Type B pancreatic cell (in vitro differentiated cells): Measurements from ENCODE around the gene PRSS56. TPM values are rescaled to one million over a fixed set of nuclear protein-coding genes. Genes with fewer than 3 reads are reported as not detected.

Experiments used
- DNase-seq: peaks from one replicate; pipeline ENCODE4 v3.0.0; 2021; ENCODE audit warnings: mixed read lengths; ENCODE audit not compliant: unreplicated experiment; ENCODE audit errors: extremely low spot score
- H3K27ac Mint-ChIP-seq: 2 replicates; pipeline ENCODE4 v1.8.0; 2021; ENCODE audit warnings: mild to moderate bottlenecking, mixed read lengths
- H3K27me3 Mint-ChIP-seq: 2 replicates; pipeline ENCODE4 v1.8.0; 2021; ENCODE audit warnings: mixed read lengths
- H3K36me3 Mint-ChIP-seq: 2 replicates; pipeline ENCODE4 v1.8.0; 2021; ENCODE audit warnings: mixed read lengths
- H3K4me1 Mint-ChIP-seq: one replicate; pipeline ENCODE4 v1.8.0; 2021; ENCODE audit warnings: mixed read lengths; ENCODE audit not compliant: unreplicated experiment
- H3K4me3 Mint-ChIP-seq: 2 replicates; pipeline ENCODE4 v1.8.0; 2021; ENCODE audit warnings: mild to moderate bottlenecking, mixed read lengths
- H3K9me3 Mint-ChIP-seq: 2 replicates; pipeline ENCODE4 v1.8.0; 2021; ENCODE audit warnings: mixed read lengths
- CTCF ChIP-seq: fragments of 200-600 bp; sonication (generic); conservative IDR thresholded peaks from 2 replicates; pipeline ENCODE4 v1.5.0; 2021; ENCODE audit warnings: antibody characterized with exemption, mild to moderate bottlenecking
- total RNA-seq: library from RNA; stranded (reverse); gene quantifications from 2 replicates; pipeline ENCODE4 v1.2.1, GENCODE V29; 2021; ENCODE audit warnings: low replicate concordance

Gene PRSS56
- total RNA-seq, 1 donor from 2014 or later: 0.34 TPM

- Mint-ChIP-seq H3K4me3 (no peak overlapping the region), H3K27me3 (peaks cover 50% of the 10 kb centered on the region), H3K27ac (no peak overlapping the region), H3K36me3 (no peaks in the 10 kb centered on the region), H3K4me1 (peaks cover 13% of the 10 kb centered on the region), H3K9me3 (no peaks in the 10 kb centered on the region)
- no peak for DNase-seq
- no peak for TF ChIP-seq CTCF
Measured at GRCh38 chr2:232518844-232519243, 1.3 kb upstream of the PRSS56 start.

- Mint-ChIP-seq H3K27me3 (peaks cover 52% of the 10 kb centered on the region), H3K36me3 (no peaks in the 10 kb centered on the region), H3K4me1 (peaks cover 13% of the 10 kb centered on the region), H3K27ac (no peak overlapping the region), H3K4me3 (no peak overlapping the region), H3K9me3 (no peaks in the 10 kb centered on the region)
- DNase-seq: no peak
- TF ChIP-seq CTCF: no peak
Measured at GRCh38 chr2:232520489-232520888, 301 bp downstream of the PRSS56 start.

GRCh38 chr2:232521098-232521497 is 910 bp downstream of the PRSS56 start:
- peaks cover 13% of the 10 kb centered on the region for H3K4me1 Mint-ChIP-seq
- no peak for TF ChIP-seq CTCF
- no peak for DNase-seq

DNA sequence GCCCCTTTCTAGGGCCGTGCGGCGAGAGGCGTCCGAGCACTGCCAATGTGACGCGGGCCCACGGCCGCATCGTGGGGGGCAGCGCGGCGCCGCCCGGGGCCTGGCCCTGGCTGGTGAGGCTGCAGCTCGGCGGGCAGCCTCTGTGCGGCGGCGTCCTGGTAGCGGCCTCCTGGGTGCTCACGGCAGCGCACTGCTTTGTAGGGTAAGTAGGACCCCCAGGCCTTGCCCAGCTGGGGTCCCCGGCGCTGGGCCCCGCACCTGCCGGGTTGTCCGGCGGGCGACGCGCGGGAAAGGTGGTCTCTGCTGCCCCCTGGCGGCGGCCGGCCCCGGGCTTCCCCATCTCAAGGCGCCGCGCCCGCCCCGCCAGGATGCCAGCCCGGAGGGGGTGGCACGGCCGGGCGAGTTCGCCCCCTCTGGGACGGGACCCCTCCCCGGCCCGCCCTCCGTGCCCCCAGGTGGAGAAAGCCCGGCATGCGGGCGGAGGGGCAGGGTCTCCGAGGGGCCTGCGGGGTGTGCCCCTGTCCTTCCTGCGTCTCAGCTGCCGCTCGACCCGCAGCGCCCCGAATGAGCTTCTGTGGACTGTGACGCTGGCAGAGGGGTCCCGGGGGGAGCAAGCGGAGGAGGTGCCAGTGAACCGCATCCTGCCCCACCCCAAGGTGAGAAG is 1.9 kb downstream of the PRSS56 start:
- no peak overlapping the region for H3K4me3 Mint-ChIP-seq
- H3K36me3 Mint-ChIP-seq: no peaks in the 10 kb centered on the region
- no peak overlapping the region for H3K27ac Mint-ChIP-seq
- peaks cover 8% of the 10 kb centered on the region for H3K4me1 Mint-ChIP-seq
- DNase-seq: no peak
- peaks cover 48% of the 10 kb centered on the region for H3K27me3 Mint-ChIP-seq
- H3K9me3 Mint-ChIP-seq: no peaks in the 10 kb centered on the region
- peak; percentile 100 for TF ChIP-seq CTCF

More at GRCh38 chr2:232521098-232521497, 910 bp downstream of the PRSS56 start:
- peaks cover 48% of the 10 kb centered on the region for H3K27me3 Mint-ChIP-seq
- H3K4me3 Mint-ChIP-seq: no peak overlapping the region
- H3K27ac Mint-ChIP-seq: no peak overlapping the region
- H3K9me3 Mint-ChIP-seq: no peaks in the 10 kb centered on the region
- H3K36me3 Mint-ChIP-seq: no peaks in the 10 kb centered on the region

GRCh38 chr2:232522623-232523401 is 2.6 kb downstream of the PRSS56 start:
- no peak overlapping the region for H3K4me3 Mint-ChIP-seq
- no peaks in the 10 kb centered on the region for H3K9me3 Mint-ChIP-seq
- no peak for DNase-seq
- H3K27ac Mint-ChIP-seq: no peak overlapping the region
- H3K36me3 Mint-ChIP-seq: no peaks in the 10 kb centered on the region
- peaks cover 6% of the 10 kb centered on the region for H3K4me1 Mint-ChIP-seq
- peaks cover 50% of the 10 kb centered on the region for H3K27me3 Mint-ChIP-seq
- no peak for TF ChIP-seq CTCF
